ENCODE measurements around the gene SLC8B1. TPM values are rescaled to one million over a fixed set of nuclear protein-coding genes. Genes with fewer than 3 reads are reported as not detected.

The SLC8B1 gene
- total RNA-seq, 2 donors from 2014 or later, result 23.1 to 94.7 TPM

- no peaks in the 10 kb centered on the region for H3K36me3 ChIP-seq
- no peaks in the 10 kb centered on the region for H3K9me3 ChIP-seq
- no peak overlapping the region for H3K4me3 ChIP-seq
- no peak for DNase-seq (ENCODE audit: low spot score)
- no peaks in the 10 kb centered on the region for H3K27me3 ChIP-seq (replicated peaks; ENCODE audit: insufficient read depth)
- intact Hi-C loops (cut with DNase I), result no loop called here
- H3K4me1 ChIP-seq (replicated peaks), result no peaks in the 10 kb centered on the region
- no peak overlapping the region for H3K27ac ChIP-seq
- TF ChIP-seq POLR2A (IDR thresholded peaks at IDR 0.05), result no peak
- TF ChIP-seq CTCF (IDR thresholded peaks at IDR 0.05), result no peak
- no peak for TF ChIP-seq POLR2AphosphoS5 (IDR thresholded peaks at IDR 0.05)
- 99% methylated on average over 4 of the region's 4 CpGs for WGBS
These were observed 80.6 kb downstream of the SLC8B1 start for GRCh38 chr12:113254298-113254697.

GRCh38 chr12:113253532-113254285 lies 81.2 kb downstream of the SLC8B1 start:
- H3K36me3 ChIP-seq, result no peaks in the 10 kb centered on the region
- TF ChIP-seq CTCF (IDR thresholded peaks at IDR 0.05) (no peak), POLR2AphosphoS5 (IDR thresholded peaks at IDR 0.05) (no peak), POLR2A (IDR thresholded peaks at IDR 0.05) (no peak)
- 91% methylated on average over 5 of the region's 5 CpGs for WGBS
- H3K27me3 ChIP-seq (replicated peaks; ENCODE audit: insufficient read depth), result no peaks in the 10 kb centered on the region
- DNase-seq (ENCODE audit: low spot score), result no peak
- intact Hi-C loops (cut with DNase I), result no loop called here
- no peak overlapping the region for H3K27ac ChIP-seq
- H3K4me3 ChIP-seq, result no peak overlapping the region
- H3K9me3 ChIP-seq, result no peaks in the 10 kb centered on the region
- no peaks in the 10 kb centered on the region for H3K4me1 ChIP-seq (replicated peaks)

GRCh38 chr12:113252494-113252893 lies 82.4 kb downstream of the SLC8B1 start:
- Histone ChIP-seq H3K4me1 (replicated peaks) (no peaks in the 10 kb centered on the region), H3K36me3 (no peaks in the 10 kb centered on the region), H3K9me3 (no peaks in the 10 kb centered on the region), H3K4me3 (no peak overlapping the region), H3K27me3 (replicated peaks; ENCODE audit: insufficient read depth) (no peaks in the 10 kb centered on the region), H3K27ac (no peak overlapping the region)
- TF ChIP-seq CTCF (IDR thresholded peaks at IDR 0.05) (no peak), POLR2AphosphoS5 (IDR thresholded peaks at IDR 0.05) (no peak), POLR2A (IDR thresholded peaks at IDR 0.05) (no peak)
- intact Hi-C loops (cut with DNase I), result no loop called here
- WGBS, result 92% methylated on average over 10 of the region's 10 CpGs
- no peak for DNase-seq (ENCODE audit: low spot score)

- no peaks in the 10 kb centered on the region for H3K36me3 ChIP-seq
- H3K27me3 ChIP-seq (replicated peaks; ENCODE audit: insufficient read depth), result no peaks in the 10 kb centered on the region
- DNase-seq (ENCODE audit: low spot score), result no peak
- TF ChIP-seq POLR2A (IDR thresholded peaks at IDR 0.05) (no peak), CTCF (IDR thresholded peaks at IDR 0.05) (no peak), POLR2AphosphoS5 (IDR thresholded peaks at IDR 0.05) (no peak)
- no peak overlapping the region for H3K27ac ChIP-seq
- 95% methylated on average over 16 of the region's 16 CpGs for WGBS
- H3K4me3 ChIP-seq, result no peak overlapping the region
- no peaks in the 10 kb centered on the region for H3K9me3 ChIP-seq
- intact Hi-C loops (cut with DNase I), result no loop called here
- H3K4me1 ChIP-seq (replicated peaks), result peaks cover 7% of the 10 kb centered on the region
These were observed 83.4 kb downstream of the SLC8B1 start for GRCh38 chr12:113251404-113252070.

- no peak for DNase-seq (ENCODE audit: low spot score)
- Histone ChIP-seq H3K27me3 (replicated peaks; ENCODE audit: insufficient read depth) (no peaks in the 10 kb centered on the region), H3K9me3 (no peaks in the 10 kb centered on the region), H3K27ac (no peak overlapping the region), H3K36me3 (no peaks in the 10 kb centered on the region), H3K4me1 (replicated peaks) (peaks cover 11% of the 10 kb centered on the region), H3K4me3 (no peak overlapping the region)
- WGBS, result 96% methylated on average over 6 of the region's 6 CpGs
- intact Hi-C loops (cut with DNase I), result no loop called here
- TF ChIP-seq POLR2AphosphoS5 (IDR thresholded peaks at IDR 0.05) (no peak), POLR2A (IDR thresholded peaks at IDR 0.05) (no peak), CTCF (IDR thresholded peaks at IDR 0.05) (no peak)
These were observed 84.9 kb downstream of the SLC8B1 start for GRCh38 chr12:113250045-113250444.
